ENCODE measurements around the gene CCL18. TPM values are rescaled to one million over a fixed set of nuclear protein-coding genes. Genes with fewer than 3 reads are reported as not detected.

The CCL18 gene
- total and polyA plus RNA-seq, 2 of the 8 experiments (the other 6 are each of a cell fraction or from before 2014, with no cell fraction given) = not detected

- FAIRE-seq (no peak), DNase-seq (ENCODE audit: low read depth in 1 of 2, low spot score in 2 of 2) (no peak)
- Histone ChIP-seq H3K9ac (replicated peaks in 1 of 4; ENCODE audit: extremely low read depth in 1 of 4, low read depth in 3 of 4, low read length in 3 of 4) (no peak overlapping the region), H4K5ac (ENCODE audit: insufficient read length, low read depth, low read length) (no peak overlapping the region), H3K14ac (ENCODE audit: insufficient read length) (no peak overlapping the region), H2AFZ (ENCODE audit: low read length) (no peak overlapping the region), H3K23me2 (ENCODE audit: low read depth, low read length) (no peaks in the 10 kb centered on the region), H3K4me3 (ENCODE audit: extremely low read depth in 1 of 4, insufficient read depth in 2 of 4, low read depth in 3 of 4, low read length in 4 of 4) (no peak overlapping the region), H3K79me1 (ENCODE audit: low read depth, low read length) (no peaks in the 10 kb centered on the region), H3K9me3 (ENCODE audit: insufficient read depth in 2 of 2, low read depth in 1 of 2, low read length in 1 of 2) (no peaks in the 10 kb centered on the region), H2BK20ac (ENCODE audit: low read length) (no peak overlapping the region), H3K18ac (ENCODE audit: extremely low read depth, low read length) (no peak overlapping the region), H2BK15ac (ENCODE audit: low read length) (no peak overlapping the region), H3K56ac (replicated peaks; ENCODE audit: insufficient read length, low read depth, low read length) (no peak overlapping the region), H3K27ac (ENCODE audit: low read depth, low read length) (no peak overlapping the region), H4K8ac (ENCODE audit: extremely low read depth, insufficient read depth, low read length) (no peak overlapping the region), H3K4me2 (ENCODE audit: insufficient read depth in 1 of 2, low read depth in 2 of 2, low read length in 2 of 2) (no peak overlapping the region), H2AK5ac (ENCODE audit: low read depth, low read length) (no peak overlapping the region), H3K36me3 (ENCODE audit: control insufficient read depth in 2 of 4, insufficient read depth in 4 of 4, low read length in 3 of 4) (no peaks in the 10 kb centered on the region), H3K4me1 (replicated peaks in 1 of 4; ENCODE audit: control insufficient read depth in 3 of 4, insufficient read depth in 4 of 4, low read length in 3 of 4) (peaks cover 0 to 9% (median 1%) of the 10 kb centered on the region in 4 experiments; a peak in 4 of 7 replicates), H2BK12ac (ENCODE audit: low read depth, low read length) (no peak overlapping the region), H3K79me2 (ENCODE audit: control insufficient read depth in 1 of 2, insufficient read depth in 2 of 2, low read length in 2 of 2) (no peaks in the 10 kb centered on the region), H2BK120ac (replicated peaks; ENCODE audit: low read depth, low read length) (no peak overlapping the region), H2BK5ac (ENCODE audit: low read depth, low read length) (no peak overlapping the region), H4K20me1 (replicated peaks in 1 of 2; ENCODE audit: control insufficient read depth in 1 of 2, insufficient read depth in 2 of 2, low read length in 2 of 2) (peaks cover 0 to 1% of the 10 kb centered on the region in 2 experiments), H3K27me3 (replicated peaks in 1 of 4; ENCODE audit: control insufficient read depth in 3 of 4, extremely low read depth in 1 of 4, insufficient read depth in 3 of 4, low read length in 3 of 4) (no peaks in the 10 kb centered on the region), H3K4ac (replicated peaks; ENCODE audit: insufficient read length, low read depth, low read length) (no peak overlapping the region), H4K91ac (replicated peaks; ENCODE audit: insufficient read length, low read length) (no peak overlapping the region), H3K23ac (ENCODE audit: insufficient read length) (no peak overlapping the region)
- TF ChIP-seq MAFK (IDR thresholded peaks at IDR 0.05; ENCODE audit: low read depth, low read length) = no peak
- TF ChIP-seq HDAC2 (IDR thresholded peaks at IDR 0.05; ENCODE audit: borderline replicate concordance in 1 of 2, low read depth in 2 of 2, low read length in 2 of 2) = no peak
- no peak for TF ChIP-seq RFX5 (IDR thresholded peaks at IDR 0.05; ENCODE audit: borderline replicate concordance, low read depth, low read length)
- ChIA-PET CTCF (ENCODE audit: partially characterized antibody) (interaction anchor here (1.9 to 3.6 kb wide), 2 partner anchors 14 to 30 kb away, joined by 6 to 11 read pairs; no protein-coding TSS in a partner anchor), POLR2A (ENCODE audit: partially characterized antibody) (interaction anchor here (0.6 kb wide), 1 partner anchor 10 kb away, joined by 3 read pairs; no protein-coding TSS in a partner anchor)
- 94% methylated on average over 12 of the region's 12 CpGs; no CpG with 5 or more reads in 1 of the 2 experiments for WGBS, 2 experiments (ENCODE audit: extremely low coverage in 1 of 2, insufficient coverage in 1 of 2, insufficient read length in 1 of 2, insufficient replicate concordance in 2 of 2, low coverage in 1 of 2, low lambda C conversion rate in 2 of 2, missing lambda C conversion rate in 1 of 2)
These were observed 54.6 kb downstream of the CCL18 start for GRCh38 chr17:36118477-36119353.

All from H1 (cell line).